ENCODE results near the gene FAM131C.
"Not testable (repeated sequence)": the region's sequence is repeated elsewhere in the genome, so short reads cannot be mapped to it uniquely, and the experiment has no call there.

The FAM131C gene

GRCh38 chr1:16067127-16067768 is 6.2 kb downstream of the FAM131C start:
- no peak overlapping the region for H3K27ac ChIP-seq (ENCODE audit: low read depth, low read length)
- H3K4me3 ChIP-seq (ENCODE audit: low read depth, low read length): no peak overlapping the region
- no peaks in the 10 kb centered on the region for H3K36me3 ChIP-seq (ENCODE audit: insufficient read depth, low read length)
- H2AFZ ChIP-seq (ENCODE audit: low read length, unreplicated experiment): no peak overlapping the region
- no peaks in the 10 kb centered on the region for H3K4me1 ChIP-seq (ENCODE audit: control insufficient read depth, insufficient read depth, low read length, unreplicated experiment)
- no peaks in the 10 kb centered on the region; the same call in 1 of the 2 replicates for H3K27me3 ChIP-seq (ENCODE audit: insufficient read depth, low read length)
- H3K79me2 ChIP-seq (ENCODE audit: control insufficient read depth, insufficient read depth, low read length, unreplicated experiment): no peaks in the 10 kb centered on the region

GRCh38 chr1:16066245-16066644 is 7.2 kb downstream of the FAM131C start:
- Histone ChIP-seq H3K4me1 (ENCODE audit: control insufficient read depth, insufficient read depth, low read length, unreplicated experiment) (no peaks in the 10 kb centered on the region), H2AFZ (ENCODE audit: low read length, unreplicated experiment) (no peak overlapping the region), H3K79me2 (ENCODE audit: control insufficient read depth, insufficient read depth, low read length, unreplicated experiment) (no peaks in the 10 kb centered on the region), H3K27ac (ENCODE audit: low read depth, low read length) (no peak overlapping the region), H3K36me3 (ENCODE audit: insufficient read depth, low read length) (no peaks in the 10 kb centered on the region), H3K27me3 (ENCODE audit: insufficient read depth, low read length) (no peaks in the 10 kb centered on the region; the same call in 1 of the 2 replicates), H3K4me3 (ENCODE audit: low read depth, low read length) (no peak overlapping the region)

GRCh38 chr1:16065269-16065576 is 8.2 kb downstream of the FAM131C start:
- H2AFZ ChIP-seq (ENCODE audit: low read length, unreplicated experiment): no peak overlapping the region
- H3K4me3 ChIP-seq (ENCODE audit: low read depth, low read length): no peak overlapping the region
- no peaks in the 10 kb centered on the region; the same call in 1 of the 2 replicates for H3K27me3 ChIP-seq (ENCODE audit: insufficient read depth, low read length)
- no peak overlapping the region for H3K27ac ChIP-seq (ENCODE audit: low read depth, low read length)
- H3K4me1 ChIP-seq (ENCODE audit: control insufficient read depth, insufficient read depth, low read length, unreplicated experiment): no peaks in the 10 kb centered on the region
- H3K36me3 ChIP-seq (ENCODE audit: insufficient read depth, low read length): no peaks in the 10 kb centered on the region
- no peaks in the 10 kb centered on the region for H3K79me2 ChIP-seq (ENCODE audit: control insufficient read depth, insufficient read depth, low read length, unreplicated experiment)

- Histone ChIP-seq H3K27ac (ENCODE audit: low read depth, low read length) (no peak overlapping the region), H3K4me3 (ENCODE audit: low read depth, low read length) (no peak overlapping the region), H2AFZ (ENCODE audit: low read length, unreplicated experiment) (no peak overlapping the region), H3K4me1 (ENCODE audit: control insufficient read depth, insufficient read depth, low read length, unreplicated experiment) (no peaks in the 10 kb centered on the region), H3K36me3 (ENCODE audit: insufficient read depth, low read length) (no peaks in the 10 kb centered on the region), H3K79me2 (ENCODE audit: control insufficient read depth, insufficient read depth, low read length, unreplicated experiment) (no peaks in the 10 kb centered on the region), H3K27me3 (ENCODE audit: insufficient read depth, low read length) (no peaks in the 10 kb centered on the region; the same call in 1 of the 2 replicates)
Measured at GRCh38 chr1:16064536-16065268, 8.7 kb downstream of the FAM131C start.

GRCh38 chr1:16063921-16064320 is 9.5 kb downstream of the FAM131C start:
- Histone ChIP-seq H3K4me1 (ENCODE audit: control insufficient read depth, insufficient read depth, low read length, unreplicated experiment) (no peaks in the 10 kb centered on the region), H3K79me2 (ENCODE audit: control insufficient read depth, insufficient read depth, low read length, unreplicated experiment) (no peaks in the 10 kb centered on the region), H3K27me3 (ENCODE audit: insufficient read depth, low read length) (no peaks in the 10 kb centered on the region; the same call in 1 of the 2 replicates), H3K4me3 (ENCODE audit: low read depth, low read length) (no peak overlapping the region), H3K27ac (ENCODE audit: low read depth, low read length) (no peak overlapping the region), H3K36me3 (ENCODE audit: insufficient read depth, low read length) (no peaks in the 10 kb centered on the region), H2AFZ (ENCODE audit: low read length, unreplicated experiment) (no peak overlapping the region)

GRCh38 chr1:16063226-16063829 is 10.1 kb downstream of the FAM131C start:
- H3K4me1 ChIP-seq (ENCODE audit: control insufficient read depth, insufficient read depth, low read length, unreplicated experiment): no peaks in the 10 kb centered on the region
- no peaks in the 10 kb centered on the region for H3K36me3 ChIP-seq (ENCODE audit: insufficient read depth, low read length)
- H3K27me3 ChIP-seq (ENCODE audit: insufficient read depth, low read length): no peaks in the 10 kb centered on the region; the same call in 1 of the 2 replicates
- no peak overlapping the region for H2AFZ ChIP-seq (ENCODE audit: low read length, unreplicated experiment)
- H3K4me3 ChIP-seq (ENCODE audit: low read depth, low read length): no peak overlapping the region
- H3K27ac ChIP-seq (ENCODE audit: low read depth, low read length): no peak overlapping the region
- H3K79me2 ChIP-seq (ENCODE audit: control insufficient read depth, insufficient read depth, low read length, unreplicated experiment): no peaks in the 10 kb centered on the region

GRCh38 chr1:16062687-16063075 is 10.8 kb downstream of the FAM131C start:
- not testable (repeated sequence) for H3K79me2 ChIP-seq (ENCODE audit: control insufficient read depth, insufficient read depth, low read length, unreplicated experiment); H3K4me1 ChIP-seq (ENCODE audit: control insufficient read depth, insufficient read depth, low read length, unreplicated experiment); H3K4me3 ChIP-seq (ENCODE audit: low read depth, low read length); H2AFZ ChIP-seq (ENCODE audit: low read length, unreplicated experiment); H3K27ac ChIP-seq (ENCODE audit: low read depth, low read length); H3K27me3 ChIP-seq (ENCODE audit: insufficient read depth, low read length); H3K36me3 ChIP-seq (ENCODE audit: insufficient read depth, low read length)

GRCh38 chr1:16061989-16062686 is 11.3 kb downstream of the FAM131C start:
- not testable (repeated sequence) for H3K27ac ChIP-seq (ENCODE audit: low read depth, low read length); H3K4me1 ChIP-seq (ENCODE audit: control insufficient read depth, insufficient read depth, low read length, unreplicated experiment); H3K79me2 ChIP-seq (ENCODE audit: control insufficient read depth, insufficient read depth, low read length, unreplicated experiment); H3K36me3 ChIP-seq (ENCODE audit: insufficient read depth, low read length); H3K4me3 ChIP-seq (ENCODE audit: low read depth, low read length); H3K27me3 ChIP-seq (ENCODE audit: insufficient read depth, low read length); H2AFZ ChIP-seq (ENCODE audit: low read length, unreplicated experiment)

- no peaks in the 10 kb centered on the region for H3K79me2 ChIP-seq (ENCODE audit: control insufficient read depth, insufficient read depth, low read length, unreplicated experiment)
- H2AFZ ChIP-seq (ENCODE audit: low read length, unreplicated experiment): no peak overlapping the region
- H3K4me3 ChIP-seq (ENCODE audit: low read depth, low read length): no peak overlapping the region
Measured at GRCh38 chr1:16061266-16061665, 12.2 kb downstream of the FAM131C start.

GRCh38 chr1:16058394-16059120 is 14.9 kb downstream of the FAM131C start:
- H3K4me1 ChIP-seq (ENCODE audit: control insufficient read depth, insufficient read depth, low read length, unreplicated experiment): not testable (repeated sequence)

More at GRCh38 chr1:16061266-16061665, 12.2 kb downstream of the FAM131C start:
- Histone ChIP-seq H3K36me3 (ENCODE audit: insufficient read depth, low read length) (no peaks in the 10 kb centered on the region), H3K4me1 (ENCODE audit: control insufficient read depth, insufficient read depth, low read length, unreplicated experiment) (no peaks in the 10 kb centered on the region), H3K27me3 (ENCODE audit: insufficient read depth, low read length) (no peaks in the 10 kb centered on the region; the same call in 1 of the 2 replicates), H3K27ac (ENCODE audit: low read depth, low read length) (no peak overlapping the region)

More at GRCh38 chr1:16058394-16059120, 14.9 kb downstream of the FAM131C start:
- not testable (repeated sequence) for H3K4me3 ChIP-seq (ENCODE audit: low read depth, low read length); H3K36me3 ChIP-seq (ENCODE audit: insufficient read depth, low read length); H3K27me3 ChIP-seq (ENCODE audit: insufficient read depth, low read length); H3K79me2 ChIP-seq (ENCODE audit: control insufficient read depth, insufficient read depth, low read length, unreplicated experiment); H2AFZ ChIP-seq (ENCODE audit: low read length, unreplicated experiment); H3K27ac ChIP-seq (ENCODE audit: low read depth, low read length)

Data from ACC112 (cell line).